Chondrocyte (in vitro differentiated cells): ENCODE data around the gene MRPL36. TPM values are rescaled to one million over a fixed set of nuclear protein-coding genes. Genes with fewer than 3 reads are reported as not detected.

Source experiments
- DNase-seq: peaks from one replicate; pipeline ENCODE4 v3.0.0; 2021; ENCODE audit warnings: mixed read lengths, low spot score
- H3K27ac Mint-ChIP-seq: one replicate; pipeline ENCODE4 v1.8.0; 2021; ENCODE audit warnings: mild to moderate bottlenecking, moderate library complexity, mixed read lengths; ENCODE audit not compliant: unreplicated experiment
- H3K27me3 Mint-ChIP-seq: 2 replicates; pipeline ENCODE4 v1.8.0; 2021; ENCODE audit warnings: low read depth, mixed read lengths
- H3K36me3 Mint-ChIP-seq: 2 replicates; pipeline ENCODE4 v1.8.0; 2021; ENCODE audit warnings: low read depth, mixed read lengths
- H3K4me1 Mint-ChIP-seq: 2 replicates; pipeline ENCODE4 v1.8.0; 2021; ENCODE audit warnings: low read depth, mild to moderate bottlenecking, mixed read lengths
- H3K4me3 Mint-ChIP-seq: one replicate; pipeline ENCODE4 v1.8.0; 2021; ENCODE audit warnings: mild to moderate bottlenecking, moderate library complexity, mixed read lengths; ENCODE audit not compliant: unreplicated experiment
- H3K9me3 Mint-ChIP-seq: 2 replicates; pipeline ENCODE4 v1.8.0; 2021; ENCODE audit warnings: low read depth, mixed read lengths
- total RNA-seq: library from RNA; stranded (reverse); gene quantifications from 3 replicates; pipeline ENCODE4 v1.2.1, GENCODE V29; 2021
- TF ChIP-seq, protein P1 (sequence below): fragments of 200-600 bp; sonication (generic); IDR thresholded peaks from 2 replicates; pipeline ENCODE4 v1.5.0; 2021; ENCODE audit warnings: antibody characterized with exemption, mild to moderate bottlenecking, moderate library complexity

The MRPL36 gene
- total RNA-seq, 1 donor from 2014 or later = 37.4 TPM

DNA sequence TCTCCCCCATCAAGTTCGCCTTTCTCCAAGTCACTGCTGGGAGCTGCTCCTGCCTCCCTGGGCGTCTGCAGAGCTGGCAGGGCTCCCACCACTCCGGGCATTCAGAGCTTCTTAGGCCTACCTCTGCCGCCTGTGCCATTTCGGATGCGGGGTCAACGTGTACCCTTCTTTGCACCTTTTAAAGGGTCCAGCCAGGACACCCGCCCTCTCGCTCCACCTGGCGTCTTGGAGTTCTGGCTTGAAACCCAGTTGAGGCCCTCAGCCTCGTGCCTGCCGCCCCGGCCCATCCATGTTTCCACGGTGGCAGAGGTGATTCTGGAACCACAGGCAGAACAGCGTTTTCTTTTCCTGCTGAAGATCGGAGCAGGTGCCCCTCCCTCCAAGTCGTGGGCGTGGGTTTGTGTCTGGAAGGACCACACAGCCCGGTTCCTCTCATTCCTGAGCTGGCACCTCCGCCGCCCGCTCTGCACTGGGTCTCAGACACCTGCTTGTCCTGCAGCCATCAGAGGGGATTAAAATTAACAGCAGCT is 34.5 kb upstream of the MRPL36 start:
- no peaks in the 10 kb centered on the region for H3K4me1 Mint-ChIP-seq
- H3K36me3 Mint-ChIP-seq = peaks cover 2% of the 10 kb centered on the region
- TF ChIP-seq, protein P1, sequence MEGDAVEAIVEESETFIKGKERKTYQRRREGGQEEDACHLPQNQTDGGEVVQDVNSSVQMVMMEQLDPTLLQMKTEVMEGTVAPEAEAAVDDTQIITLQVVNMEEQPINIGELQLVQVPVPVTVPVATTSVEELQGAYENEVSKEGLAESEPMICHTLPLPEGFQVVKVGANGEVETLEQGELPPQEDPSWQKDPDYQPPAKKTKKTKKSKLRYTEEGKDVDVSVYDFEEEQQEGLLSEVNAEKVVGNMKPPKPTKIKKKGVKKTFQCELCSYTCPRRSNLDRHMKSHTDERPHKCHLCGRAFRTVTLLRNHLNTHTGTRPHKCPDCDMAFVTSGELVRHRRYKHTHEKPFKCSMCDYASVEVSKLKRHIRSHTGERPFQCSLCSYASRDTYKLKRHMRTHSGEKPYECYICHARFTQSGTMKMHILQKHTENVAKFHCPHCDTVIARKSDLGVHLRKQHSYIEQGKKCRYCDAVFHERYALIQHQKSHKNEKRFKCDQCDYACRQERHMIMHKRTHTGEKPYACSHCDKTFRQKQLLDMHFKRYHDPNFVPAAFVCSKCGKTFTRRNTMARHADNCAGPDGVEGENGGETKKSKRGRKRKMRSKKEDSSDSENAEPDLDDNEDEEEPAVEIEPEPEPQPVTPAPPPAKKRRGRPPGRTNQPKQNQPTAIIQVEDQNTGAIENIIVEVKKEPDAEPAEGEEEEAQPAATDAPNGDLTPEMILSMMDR = no peak
- no peaks in the 10 kb centered on the region for H3K9me3 Mint-ChIP-seq
- no peak overlapping the region for H3K27ac Mint-ChIP-seq
- H3K27me3 Mint-ChIP-seq = peaks cover 28% of the 10 kb centered on the region
- peak; percentile 94 for DNase-seq
- H3K4me3 Mint-ChIP-seq = no peak overlapping the region

DNA sequence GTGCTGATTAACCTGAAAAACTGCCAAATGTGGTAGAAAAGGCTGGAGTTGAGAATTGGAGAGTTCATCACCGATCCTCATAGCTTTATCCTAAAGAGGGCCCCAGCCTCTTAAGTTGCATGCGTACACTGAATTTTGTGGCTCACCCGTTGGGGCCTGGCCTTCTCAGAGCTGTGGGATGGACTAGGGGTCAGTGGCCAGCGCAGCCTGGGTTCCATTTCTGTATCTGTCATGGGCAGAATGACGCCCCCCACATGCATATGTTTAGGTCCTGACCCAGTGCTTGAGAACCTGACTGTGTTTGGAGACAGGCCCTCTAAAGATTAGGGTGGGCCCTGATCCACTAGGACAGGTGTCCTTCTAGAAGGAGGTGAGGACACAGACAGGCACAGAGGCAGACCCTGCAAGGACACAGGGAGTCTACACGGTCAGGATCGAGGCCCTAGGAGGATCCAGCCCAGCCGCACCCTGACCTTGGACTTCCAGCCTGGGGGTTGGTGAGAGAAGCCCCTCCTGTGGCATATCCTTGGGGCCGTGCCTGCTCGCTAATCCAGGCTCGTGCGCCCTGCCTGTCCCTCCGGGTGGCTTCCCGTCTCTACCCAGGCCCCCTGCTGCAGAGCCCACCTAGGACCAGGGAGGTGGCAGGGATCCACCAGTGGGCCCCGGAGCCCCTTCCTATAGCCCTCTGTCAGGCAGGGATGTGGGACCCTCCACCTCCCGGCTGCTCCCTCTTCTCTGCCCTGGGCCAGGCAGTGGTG is 33.8 kb upstream of the MRPL36 start:
- H3K27me3 Mint-ChIP-seq = peaks cover 26% of the 10 kb centered on the region
- no peaks in the 10 kb centered on the region for H3K9me3 Mint-ChIP-seq
- peak; percentile 57 for DNase-seq
- H3K36me3 Mint-ChIP-seq = peaks cover 2% of the 10 kb centered on the region
- H3K4me3 Mint-ChIP-seq = no peak overlapping the region
- H3K27ac Mint-ChIP-seq = no peak overlapping the region
- TF ChIP-seq, protein P1 = no peak
- no peaks in the 10 kb centered on the region for H3K4me1 Mint-ChIP-seq

GRCh38 chr5:1832511-1833250 is 33.0 kb upstream of the MRPL36 start:
- Mint-ChIP-seq H3K4me1 (no peaks in the 10 kb centered on the region), H3K36me3 (peaks cover 2% of the 10 kb centered on the region), H3K27ac (no peak overlapping the region), H3K9me3 (no peaks in the 10 kb centered on the region), H3K27me3 (peaks cover 22% of the 10 kb centered on the region), H3K4me3 (no peak overlapping the region)
- TF ChIP-seq, protein P1 = no peak
- peak; percentile 79 for DNase-seq

- peak; percentile 70 for DNase-seq
- no peaks in the 10 kb centered on the region for H3K4me1 Mint-ChIP-seq
Measured at GRCh38 chr5:1831677-1832313, 32.2 kb upstream of the MRPL36 start.

More at GRCh38 chr5:1831677-1832313, 32.2 kb upstream of the MRPL36 start:
- H3K9me3 Mint-ChIP-seq = no peaks in the 10 kb centered on the region
- no peak overlapping the region for H3K27ac Mint-ChIP-seq
- peaks cover 21% of the 10 kb centered on the region for H3K27me3 Mint-ChIP-seq
- TF ChIP-seq, protein P1 = no peak
- H3K36me3 Mint-ChIP-seq = peaks cover 2% of the 10 kb centered on the region
- H3K4me3 Mint-ChIP-seq = no peak overlapping the region
